CD4-positive, alpha-beta T cell treated with Interleukin-2 at 100 ng/mL for 4 hours (primary cell): Measurements from ENCODE around the gene LMO3.
"Not testable (repeated sequence)": the region's sequence is repeated elsewhere in the genome, so short reads cannot be mapped to it uniquely, and the experiment has no call there.

Experiments used
- DNase-seq: peaks from one replicate; pipeline ENCODE4 v3.0.0-alpha.2; 2020; ENCODE audit warnings: low spot score

The LMO3 gene

GRCh38 chr12:16545836-16546235 lies 60.1 kb downstream of the LMO3 start:
- no peak for DNase-seq

- DNase-seq = no peak
Measured at GRCh38 chr12:16542586-16542985, 63.4 kb downstream of the LMO3 start.

- DNase-seq = not testable (repeated sequence)
Measured at GRCh38 chr12:16537652-16538051, 68.3 kb downstream of the LMO3 start.

GRCh38 chr12:16531621-16532020 lies 74.3 kb downstream of the LMO3 start:
- DNase-seq = no peak

- no peak for DNase-seq
Measured at GRCh38 chr12:16530268-16530850, 75.6 kb downstream of the LMO3 start.

GRCh38 chr12:16526693-16527092 lies 79.3 kb downstream of the LMO3 start:
- DNase-seq = no peak

- DNase-seq = no peak
Measured at GRCh38 chr12:16524378-16524777, 81.6 kb downstream of the LMO3 start.

- no peak for DNase-seq
Measured at GRCh38 chr12:16523951-16524331, 82.0 kb downstream of the LMO3 start.

- DNase-seq = no peak
Measured at GRCh38 chr12:16523284-16523950, 82.5 kb downstream of the LMO3 start.

GRCh38 chr12:16520328-16520727 lies 85.6 kb downstream of the LMO3 start:
- DNase-seq = no peak

GRCh38 chr12:16515666-16516065 lies 90.3 kb downstream of the LMO3 start:
- no peak for DNase-seq

GRCh38 chr12:16513231-16513630 lies 92.7 kb downstream of the LMO3 start:
- DNase-seq = no peak

GRCh38 chr12:16509411-16509810 lies 96.6 kb downstream of the LMO3 start:
- no peak for DNase-seq

- DNase-seq = no peak
Measured at GRCh38 chr12:16506394-16506793, 99.6 kb downstream of the LMO3 start.

- DNase-seq = no peak
Measured at GRCh38 chr12:16504200-16504599, 101.8 kb downstream of the LMO3 start.

- DNase-seq = no peak
Measured at GRCh38 chr12:16499611-16500010, 106.4 kb downstream of the LMO3 start.
